ENCODE data around the gene TMEM202.

The TMEM202 gene

DNA sequence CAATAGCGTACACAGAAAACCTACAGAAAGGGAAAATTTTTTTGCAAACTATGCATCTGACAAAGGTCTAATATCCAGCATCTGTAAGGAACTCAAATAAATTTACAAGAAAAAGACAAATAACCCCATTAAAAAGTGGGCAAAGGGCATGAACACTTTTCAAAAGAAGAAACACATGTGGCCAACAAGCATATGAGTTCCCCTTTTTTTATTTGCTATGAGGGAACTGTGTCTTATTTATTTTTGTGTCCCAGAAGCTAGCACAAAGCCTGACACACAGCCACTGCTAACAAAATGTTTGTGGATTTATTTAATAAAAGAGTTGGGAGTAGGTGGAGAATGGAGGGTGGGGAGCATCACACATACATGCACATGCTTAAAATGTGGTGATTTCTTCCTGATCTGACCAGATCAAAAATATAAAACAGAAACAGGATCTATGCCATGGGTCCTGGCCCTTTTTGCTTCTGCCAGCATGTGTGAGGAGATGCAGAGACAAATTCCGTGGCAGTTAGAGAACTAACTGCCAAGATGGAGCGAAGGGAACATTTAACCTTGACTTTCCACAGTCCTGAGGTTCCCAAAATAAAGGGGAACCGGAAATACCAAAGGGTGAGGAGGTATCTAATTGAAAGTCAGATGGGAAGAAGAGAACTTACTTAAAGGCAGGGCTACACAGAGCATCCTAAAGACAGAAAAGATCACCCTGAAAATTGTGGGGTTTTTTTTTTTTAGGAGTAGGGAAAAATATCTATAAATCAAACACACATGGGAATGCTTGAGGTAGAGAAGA lies at the start of gene TMEM202:
Gene TMEM202, plus strand, starts transcription at position 510 of the 793 bp plus-strand sequence. Its CDS starts 22 bp downstream, at position 532.
- peaks cover 6% of the 10 kb centered on the region for H3K27me3 ChIP-seq
- TF ChIP-seq CTCF (IDR thresholded peaks at IDR 0.05) = no peak

GRCh38 chr15:72353266-72353665 lies 44.8 kb upstream of the TMEM202 start:
- TF ChIP-seq CTCF (IDR thresholded peaks at IDR 0.05) = no peak
- H3K27me3 ChIP-seq = no peaks in the 10 kb centered on the region
- peaks cover 69% of the 10 kb centered on the region for H3K36me3 ChIP-seq

More for the DNA sequence above, at the start of gene TMEM202:
- no peak within 1 kb of the TSS for H3K4me3 ChIP-seq (ENCODE audit: low read depth in 1 of 2, low read length in 1 of 2)
- no peaks in the 10 kb centered on the region for H3K9me3 ChIP-seq
- no peaks in the 10 kb centered on the region for H3K4me1 ChIP-seq (ENCODE audit: control insufficient read depth in 1 of 2, insufficient read depth in 1 of 2, low read depth in 1 of 2, low read length in 1 of 2)
- H3K36me3 ChIP-seq = no peaks in the 10 kb centered on the region
- H3K27ac ChIP-seq = no peak within 1 kb of the TSS

GRCh38 chr15:72354496-72354895 lies 43.6 kb upstream of the TMEM202 start:
- H3K9me3 ChIP-seq = no peaks in the 10 kb centered on the region
- no peak overlapping the region for H3K27ac ChIP-seq
- TF ChIP-seq CTCF (IDR thresholded peaks at IDR 0.05) = no peak
- no peaks in the 10 kb centered on the region for H3K27me3 ChIP-seq
- H3K4me3 ChIP-seq (ENCODE audit: low read depth in 1 of 2, low read length in 1 of 2) = no peak overlapping the region
- peaks cover 24 to 25% of the 10 kb centered on the region in 2 experiments for H3K4me1 ChIP-seq (ENCODE audit: control insufficient read depth in 1 of 2, insufficient read depth in 1 of 2, low read depth in 1 of 2, low read length in 1 of 2)
- H3K36me3 ChIP-seq = peaks cover 56% of the 10 kb centered on the region

More at GRCh38 chr15:72353266-72353665, 44.8 kb upstream of the TMEM202 start:
- Histone ChIP-seq H3K4me3 (ENCODE audit: low read depth in 1 of 2, low read length in 1 of 2) (no peak overlapping the region), H3K4me1 (ENCODE audit: control insufficient read depth in 1 of 2, insufficient read depth in 1 of 2, low read depth in 1 of 2, low read length in 1 of 2) (peaks cover 24 to 25% of the 10 kb centered on the region in 2 experiments), H3K9me3 (no peaks in the 10 kb centered on the region), H3K27ac (no peak overlapping the region)

- no peak for TF ChIP-seq CTCF (IDR thresholded peaks at IDR 0.05)
- Histone ChIP-seq H3K4me1 (ENCODE audit: control insufficient read depth in 1 of 2, insufficient read depth in 1 of 2, low read depth in 1 of 2, low read length in 1 of 2) (peaks cover 27 to 29% of the 10 kb centered on the region in 2 experiments), H3K27ac (no peak overlapping the region), H3K4me3 (ENCODE audit: low read depth in 1 of 2, low read length in 1 of 2) (no peak overlapping the region), H3K9me3 (no peaks in the 10 kb centered on the region), H3K27me3 (no peaks in the 10 kb centered on the region), H3K36me3 (peaks cover 22% of the 10 kb centered on the region)
Observed at GRCh38 chr15:72358121-72358520, 40.0 kb upstream of the TMEM202 start.

DNA sequence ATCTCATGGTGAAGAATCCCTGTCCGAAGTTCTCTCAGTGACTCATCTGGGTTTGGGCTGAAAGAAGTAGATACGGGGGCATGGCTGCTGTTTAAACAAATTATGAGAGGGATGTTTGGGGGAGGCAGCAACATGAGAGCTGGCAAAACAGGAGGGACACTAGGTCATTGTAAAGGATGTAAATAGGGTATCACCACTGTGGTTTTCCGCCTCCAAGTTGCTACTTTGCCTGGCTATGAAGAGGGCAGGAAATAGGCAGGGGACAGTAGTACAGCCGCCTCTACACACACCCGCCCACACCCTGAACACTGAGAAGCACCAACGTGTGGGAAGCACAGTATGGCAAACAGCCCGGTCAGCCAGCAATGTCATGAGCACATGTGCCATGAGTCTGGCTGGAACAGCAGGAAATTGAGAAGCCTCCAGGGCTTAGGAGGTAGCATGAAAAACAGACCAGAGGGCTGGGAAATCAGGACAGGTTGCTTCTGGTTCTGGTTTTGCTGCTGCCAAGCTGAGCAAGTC lies 39.4 kb upstream of the TMEM202 start:
- H3K27ac ChIP-seq = no peak overlapping the region
- H3K27me3 ChIP-seq = no peaks in the 10 kb centered on the region
- no peaks in the 10 kb centered on the region for H3K9me3 ChIP-seq
- no peak for TF ChIP-seq CTCF (IDR thresholded peaks at IDR 0.05)
- peaks cover 16% of the 10 kb centered on the region for H3K36me3 ChIP-seq
- H3K4me3 ChIP-seq (ENCODE audit: low read depth in 1 of 2, low read length in 1 of 2) = no peak overlapping the region
- peaks cover 27 to 29% of the 10 kb centered on the region in 2 experiments for H3K4me1 ChIP-seq (ENCODE audit: control insufficient read depth in 1 of 2, insufficient read depth in 1 of 2, low read depth in 1 of 2, low read length in 1 of 2)

Measured in neutrophil (primary cell).